ENCODE measurements around the gene BNC2.

Gene BNC2

DNA sequence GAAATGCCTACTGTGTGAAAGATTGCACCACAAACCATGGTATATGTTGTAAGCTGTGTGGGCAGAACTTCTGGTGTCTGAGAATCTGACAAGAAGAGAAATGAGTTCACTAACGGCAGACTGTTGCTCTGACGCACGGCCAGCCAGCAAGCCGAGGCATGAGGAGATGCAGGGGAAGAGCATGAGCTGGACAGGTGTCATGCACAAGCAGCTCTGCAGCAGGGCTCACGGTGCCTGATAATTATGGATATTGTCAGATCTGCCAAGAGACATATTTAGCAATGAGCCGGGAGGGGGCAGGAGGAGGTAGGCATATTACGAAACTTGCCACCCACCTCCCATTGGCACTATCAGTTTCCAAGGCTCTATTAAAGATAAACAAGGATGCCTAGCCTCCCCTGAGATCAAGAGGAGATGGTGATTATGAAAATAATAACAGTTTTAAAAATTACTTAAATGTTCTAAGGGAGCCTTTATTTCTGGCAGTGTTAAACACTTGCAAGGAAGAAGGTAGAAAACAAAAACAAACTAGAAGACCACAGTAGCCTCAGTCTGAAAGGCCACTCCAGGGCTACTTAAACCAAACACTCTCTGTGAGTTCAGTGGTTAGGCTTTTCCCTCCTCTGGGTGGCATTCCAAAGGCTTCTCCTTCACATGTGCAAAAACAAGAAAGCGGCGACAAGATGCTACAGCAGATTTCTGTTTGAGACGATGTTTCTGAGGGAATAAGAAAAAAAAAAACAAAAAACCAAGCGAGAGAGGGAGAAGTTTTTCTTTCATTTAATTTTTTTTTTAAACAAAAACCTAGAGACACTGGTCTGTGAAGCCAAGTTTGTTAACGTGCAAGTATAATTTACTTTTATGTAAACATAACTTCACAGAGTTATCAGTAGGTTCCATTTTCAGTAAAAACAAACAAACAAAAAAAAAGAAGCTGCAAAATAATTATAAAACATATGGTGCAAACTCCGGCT is 339.5 kb downstream of the BNC2 start:
- no peak for DNase-seq

GRCh38 chr9:16527573-16527972 is 342.9 kb downstream of the BNC2 start:
- no peak for DNase-seq

DNA sequence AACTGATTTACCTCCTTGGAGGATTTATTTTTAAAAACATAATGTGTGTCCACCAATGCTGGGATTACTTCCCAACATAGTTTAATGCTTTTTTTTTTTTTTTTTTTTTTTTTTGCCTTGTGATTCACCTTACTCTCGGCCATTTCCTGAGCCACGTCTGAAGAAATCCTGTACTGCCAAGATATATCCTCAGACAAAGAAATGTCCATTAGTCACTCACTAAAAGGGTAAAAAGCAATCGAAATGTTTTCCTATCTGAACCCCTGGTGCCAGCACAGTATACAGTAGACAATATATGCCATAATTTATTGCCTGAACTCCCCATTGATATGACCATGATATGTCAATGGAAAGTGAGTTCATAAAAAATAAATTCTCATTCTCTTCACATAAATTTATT is 344.1 kb downstream of the BNC2 start:
- DNase-seq = no peak

DNA sequence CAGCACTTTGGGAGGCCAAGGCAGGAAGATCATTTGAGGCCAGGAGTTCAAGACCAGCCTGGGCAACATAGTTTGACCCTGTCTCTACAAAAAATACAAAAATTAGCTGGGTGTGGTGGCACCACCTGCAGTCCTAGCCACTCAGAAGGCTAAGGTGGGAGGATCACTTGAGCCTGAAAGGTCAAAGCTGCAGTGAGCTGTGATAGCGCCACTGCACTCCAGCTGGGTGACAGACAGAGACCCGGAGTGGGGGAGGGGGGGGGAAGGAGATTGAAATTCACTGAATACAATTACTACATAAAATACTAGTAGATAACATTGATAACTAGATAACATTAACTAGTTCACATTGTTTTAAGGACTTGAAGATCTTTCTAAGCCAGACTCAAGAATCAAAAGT is 345.6 kb downstream of the BNC2 start:
- no peak for DNase-seq

DNA sequence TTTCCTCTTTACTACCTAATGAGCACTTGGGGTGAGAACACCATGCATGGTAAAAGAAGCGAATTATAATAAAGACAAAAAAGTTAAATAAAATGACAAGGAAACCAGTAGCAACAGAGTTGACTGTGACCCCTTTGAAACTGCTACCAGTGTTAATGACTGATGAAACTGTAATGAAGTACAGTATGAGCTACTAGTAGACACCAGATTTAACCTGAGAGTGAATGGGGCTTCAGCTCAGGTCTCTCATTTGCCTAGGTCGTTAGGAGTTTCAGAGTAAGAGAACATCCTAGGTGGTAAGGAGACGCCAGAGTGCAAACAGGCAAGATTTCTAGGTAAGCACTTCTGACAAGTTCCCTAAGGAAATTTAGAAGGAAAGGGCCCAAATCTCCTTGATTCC is 346.4 kb downstream of the BNC2 start:
- no peak for DNase-seq

DNA sequence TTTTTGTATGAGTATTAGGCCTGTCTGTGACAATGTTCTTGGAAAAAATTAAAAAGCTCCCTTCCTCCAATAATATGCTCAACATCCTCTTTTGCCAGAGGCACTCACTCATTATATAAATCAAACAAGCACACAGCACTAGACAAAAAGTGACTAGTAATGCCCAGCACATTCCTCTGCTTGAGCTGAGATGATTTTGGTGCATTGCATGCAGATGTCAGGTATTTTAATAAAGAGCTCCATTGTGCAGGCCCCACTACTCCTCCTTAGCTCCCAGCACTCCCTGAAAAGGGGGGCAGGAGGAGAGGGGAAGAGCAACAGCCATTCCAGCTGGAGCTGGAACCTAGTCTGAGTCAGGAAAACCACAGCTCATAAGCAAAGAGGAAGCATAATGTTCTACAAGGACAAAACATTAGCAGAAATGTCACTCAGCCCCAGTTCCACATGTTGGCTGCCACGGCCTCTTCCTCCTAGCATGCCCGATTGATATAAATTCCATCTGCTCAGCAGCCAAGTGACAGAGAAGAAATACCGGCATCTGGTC is 348.5 kb downstream of the BNC2 start:
- DNase-seq = no peak

DNA sequence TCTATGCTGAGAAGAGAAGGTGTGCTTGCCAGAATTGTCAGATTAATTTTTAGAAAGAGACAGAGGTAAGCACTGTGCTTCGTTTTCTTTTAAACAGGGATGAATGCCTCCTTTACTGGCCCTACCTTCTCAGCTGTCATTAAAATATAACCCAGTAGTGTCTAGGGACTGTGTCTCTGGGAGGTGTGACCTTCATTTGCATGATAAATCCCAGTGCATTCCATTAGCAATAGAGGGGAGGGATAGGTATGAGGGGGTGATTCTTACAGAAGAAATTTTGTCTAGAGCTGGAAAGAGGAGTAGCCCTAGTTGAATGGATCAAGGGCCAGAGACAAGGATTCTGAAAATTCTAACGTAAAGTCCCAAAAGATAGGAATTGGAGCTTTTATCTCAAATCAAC is 351.5 kb downstream of the BNC2 start:
- no peak for DNase-seq

DNA sequence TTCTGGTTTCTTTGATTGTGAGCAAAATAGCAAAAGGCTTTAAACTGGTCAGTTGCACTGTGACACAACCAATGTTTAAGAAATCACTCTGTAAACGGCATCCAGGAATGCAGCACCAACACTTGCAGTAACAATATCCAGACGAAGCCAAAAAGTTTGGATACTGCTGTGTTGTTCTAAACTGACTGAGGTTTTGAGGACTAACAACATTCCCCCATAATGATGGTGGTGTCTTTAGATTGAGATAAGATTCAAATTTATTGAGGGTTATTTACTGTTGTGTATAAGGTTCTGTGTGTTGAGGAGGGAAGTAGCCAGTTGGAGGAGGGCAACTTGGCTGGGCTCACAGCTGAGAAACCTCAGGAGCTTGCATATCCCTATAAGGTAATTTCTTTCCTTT is 353.6 kb downstream of the BNC2 start:
- no peak for DNase-seq

- DNase-seq = no peak
Observed at GRCh38 chr9:16515879-16516301, 354.6 kb downstream of the BNC2 start.

DNA sequence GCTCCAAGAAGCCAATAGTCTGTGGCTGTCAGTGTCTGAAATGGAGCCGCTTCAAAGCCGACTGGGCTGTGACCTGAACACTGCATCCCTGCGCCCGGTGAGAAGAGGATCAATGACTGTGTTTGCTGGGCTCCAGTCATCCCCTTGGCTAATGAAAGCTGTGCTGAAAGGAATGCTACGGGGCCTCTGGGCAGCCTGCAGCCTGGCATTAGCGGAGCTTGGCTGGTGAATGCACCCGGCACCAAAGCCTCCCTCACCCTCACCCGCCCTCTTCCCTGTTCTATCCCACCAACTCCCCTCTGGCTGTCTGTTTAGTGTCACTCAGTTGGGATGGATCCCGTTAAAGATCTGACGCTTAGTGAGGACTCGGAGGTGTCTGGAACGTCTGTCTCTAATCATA is 355.3 kb downstream of the BNC2 start:
- no peak for DNase-seq

DNA sequence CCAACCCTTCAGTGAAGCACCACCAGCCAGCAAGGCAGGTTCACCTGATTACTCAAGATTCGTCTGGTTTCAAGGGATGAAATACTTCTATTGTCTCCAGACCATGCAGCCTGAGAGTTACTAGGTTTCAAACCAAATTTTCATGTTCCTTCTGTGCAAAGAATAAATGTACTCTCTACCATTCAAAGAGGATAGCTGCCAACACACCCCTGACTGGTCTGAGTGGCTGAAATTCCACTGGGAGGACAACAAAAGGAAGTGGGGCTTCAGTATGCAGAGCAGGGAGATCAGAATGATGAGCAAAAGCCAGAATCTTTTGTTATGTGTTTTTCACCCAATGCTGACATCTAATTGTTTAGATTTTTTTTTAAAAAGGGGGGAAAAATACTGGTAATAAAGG is 356.3 kb downstream of the BNC2 start:
- DNase-seq = no peak

GRCh38 chr9:16512281-16512680 is 358.2 kb downstream of the BNC2 start:
- no peak for DNase-seq

DNA sequence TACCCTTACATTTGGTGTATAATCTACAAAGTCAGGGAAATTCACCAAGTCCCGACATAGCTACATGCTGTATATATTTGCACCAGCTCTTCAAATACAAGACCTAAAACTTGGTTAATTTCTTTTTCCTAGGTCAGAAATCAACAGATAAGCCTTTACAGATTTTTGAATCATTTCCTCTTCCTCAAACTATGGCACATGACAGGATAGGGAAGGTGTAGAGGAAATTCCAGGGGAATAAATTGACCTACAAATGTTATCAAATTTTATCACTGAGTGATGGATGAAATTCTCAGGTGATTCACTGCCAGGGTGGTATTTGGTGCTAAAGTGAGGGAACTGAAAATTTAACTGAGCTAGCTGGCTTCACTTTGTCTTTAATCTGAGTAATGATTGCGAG is 360.0 kb downstream of the BNC2 start:
- DNase-seq = no peak

- no peak for DNase-seq
Observed at GRCh38 chr9:16509997-16510396, 360.5 kb downstream of the BNC2 start.

GRCh38 chr9:16505199-16505598 is 365.3 kb downstream of the BNC2 start:
- DNase-seq = no peak

- DNase-seq = no peak
Observed at GRCh38 chr9:16501726-16502125, 368.7 kb downstream of the BNC2 start.

- DNase-seq = no peak
Observed at GRCh38 chr9:16501141-16501540, 369.3 kb downstream of the BNC2 start.

GRCh38 chr9:16500386-16500785 is 370.1 kb downstream of the BNC2 start:
- no peak for DNase-seq

DNA sequence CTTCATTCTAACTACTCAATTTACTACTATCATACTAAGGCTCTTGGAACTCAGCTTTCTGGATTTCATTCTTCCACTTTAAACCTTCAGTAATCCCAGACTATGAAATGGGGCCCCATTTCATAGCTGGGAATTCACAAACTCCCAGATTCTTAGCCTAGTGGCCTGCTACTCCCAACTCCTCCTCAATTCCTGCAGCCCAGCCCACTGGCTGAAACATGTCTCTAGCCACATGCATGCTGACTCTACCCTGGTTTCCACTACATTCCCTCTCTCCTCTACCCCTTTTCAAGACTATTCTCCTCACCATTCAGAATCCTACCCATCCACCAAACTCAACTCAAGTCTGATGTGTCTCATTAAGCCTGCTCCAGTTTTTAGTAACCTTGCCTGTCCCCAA is 370.6 kb downstream of the BNC2 start:
- DNase-seq = no peak

- no peak for DNase-seq
Observed at GRCh38 chr9:16496908-16497307, 373.6 kb downstream of the BNC2 start.

DNA sequence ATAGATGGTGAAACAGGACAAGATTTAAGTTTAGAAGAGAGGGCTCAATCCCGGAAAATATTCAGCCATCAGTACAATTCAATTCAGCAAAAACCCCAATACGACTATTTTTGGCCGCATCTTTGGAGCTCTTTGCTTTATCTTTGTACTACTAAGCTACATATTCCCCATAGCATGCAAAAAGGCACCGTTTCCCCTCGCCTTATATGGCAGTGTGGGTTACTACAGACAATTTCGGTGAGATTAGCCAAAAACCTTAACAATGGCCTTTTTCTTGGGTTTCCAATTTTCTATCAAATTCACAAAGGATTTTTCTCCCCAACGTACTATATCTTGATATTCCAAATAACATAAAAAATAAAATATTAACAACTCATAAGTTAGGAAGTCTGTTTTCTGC is 382.6 kb downstream of the BNC2 start:
- no peak for DNase-seq

- DNase-seq = no peak
Observed at GRCh38 chr9:16485575-16486321, 384.7 kb downstream of the BNC2 start.

DNA sequence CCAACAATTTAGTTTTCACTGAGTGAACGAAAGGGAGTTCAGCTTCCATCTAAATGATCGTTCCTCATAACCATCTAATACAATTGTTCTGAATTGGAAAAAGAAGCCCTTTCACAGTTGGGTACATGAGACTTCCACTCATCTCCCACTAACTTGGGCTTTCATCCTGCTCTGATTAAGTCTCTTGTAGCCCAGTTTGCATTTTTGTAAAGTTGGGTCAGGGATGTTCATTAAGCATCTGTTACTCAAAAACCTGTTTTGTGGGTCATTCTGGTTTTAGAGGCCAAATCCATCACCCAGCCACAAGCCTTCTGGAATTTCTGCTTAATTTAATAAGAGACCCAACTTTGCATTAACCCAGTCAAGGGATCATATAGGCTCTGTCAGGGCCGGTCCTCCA is 385.3 kb downstream of the BNC2 start:
- DNase-seq = no peak

DNA sequence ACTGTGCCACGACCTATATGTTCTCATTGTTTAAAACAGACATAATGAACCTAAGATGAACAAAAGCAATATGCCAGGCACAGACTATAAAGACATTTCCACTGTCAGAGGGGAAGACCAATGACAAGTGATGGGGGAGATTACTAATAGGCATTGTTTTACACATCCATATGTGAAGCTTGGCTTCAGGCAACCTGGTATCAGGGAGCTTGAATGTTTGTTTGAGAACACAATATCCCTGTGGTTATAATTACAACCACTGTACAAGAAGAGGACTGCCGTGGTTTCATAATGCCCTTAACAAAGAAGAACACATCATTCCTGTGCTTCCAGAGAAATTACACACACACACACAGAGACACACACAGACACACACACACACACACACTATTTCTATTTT is 385.7 kb downstream of the BNC2 start:
- DNase-seq = no peak
